HepG2 (cell line): Measurements from ENCODE around the gene ANO1. TPM values are rescaled to one million over a fixed set of nuclear protein-coding genes. Genes with fewer than 3 reads are reported as not detected.

Experiments used
- ATAC-seq: fragments of 200-7000 bp; cut with Tn5 transposase; 3 replicates; pipeline ENCODE4 v1.9.1; 2020; ENCODE audit warnings: mild to moderate bottlenecking, moderate library complexity
- BruUV-seq: library from RNA; stranded (reverse); fragments of 400-500 nt; replicated peaks from 2 replicates; lab custom pipeline; 2021; lab: Mats Ljungman, UMichigan
- CTCF ChIA-PET: fragments of 300-600 bp; formaldehyde crosslinking; extraction: SDS; loops from one replicate; lab custom pipeline; 2021; ENCODE audit warnings: low total read pairs, inconsistent platforms, low intra/inter-chr PET ratio; lab: Yijun Ruan, JAX
- POLR2A ChIA-PET: fragments of 350-600 bp; sonication (Branson Sonifier 250); formaldehyde crosslinking; loops from one replicate; lab custom pipeline; 2020; ENCODE audit warnings: antibody characterized with exemption, inconsistent platforms; lab: Yijun Ruan, JAX
- DNase-seq: peaks from one replicate; pipeline ENCODE4 v3.0.0-alpha.2; 2015; ENCODE audit warnings: low spot score
- FAIRE-seq: peaks from 3 replicates; lab custom pipeline; 2011; peaks lifted over from hg19 to GRCh38; lab: Jason Lieb, UNC
- H2AFZ ChIP-seq: one replicate; pipeline ENCODE4 v1.6.1; 2011; ENCODE audit warnings: low read length, inconsistent platforms
- H3K27ac ChIP-seq: fragments of 300-600 bp; 3 replicates; pipeline ENCODE4 v1.8.0; 2011; ENCODE audit warnings: mixed run types, mild to moderate bottlenecking, mixed read lengths, low read length, inconsistent platforms; ENCODE audit not compliant: insufficient read depth; ENCODE audit errors: extremely low read length
- H3K27me3 ChIP-seq, 2 experiments: fragments of 200-600 bp in 1 of 2; 2 replicates in 1 of 2; 3 replicates in 1 of 2; pipeline versions ENCODE4 v1.6.0 to v1.8.0; 2011; ENCODE audit warnings: low read length in 2 of 2, mild to moderate bottlenecking in 2 of 2, moderate library complexity in 2 of 2, inconsistent platforms in 1 of 2; ENCODE audit not compliant: insufficient read depth in 2 of 2, control insufficient read depth in 1 of 2
- H3K36me3 ChIP-seq, 2 experiments: fragments of 200-600 bp in 1 of 2; replicated peaks in 1 of 2; 2 replicates in 1 of 2; 3 replicates in 1 of 2; pipeline versions ENCODE4 v1.5.1 to v1.8.0; 2011; ENCODE audit warnings: low read length in 2 of 2, inconsistent platforms in 1 of 2; ENCODE audit not compliant: insufficient read depth in 2 of 2, control insufficient read depth in 1 of 2
- H3K4me1 ChIP-seq: 2 replicates; pipeline ENCODE4 v1.5.1; 2012; ENCODE audit warnings: low read length, inconsistent platforms; ENCODE audit not compliant: insufficient read depth
- H3K4me2 ChIP-seq: 2 replicates; pipeline ENCODE4 v1.6.0; 2011; ENCODE audit warnings: low read depth, low read length, inconsistent platforms
- H3K4me3 ChIP-seq, 3 experiments: fragments of 200-600 bp in 1 of 3; sonication (generic), shearing (Covaris generic) in 1 of 3; replicated peaks in 1 of 3; 2 replicates each; pipeline ENCODE4 v1.5.1; 2011 to 2016; ENCODE audit warnings: low read length in 3 of 3, inconsistent platforms in 2 of 3, low read depth in 2 of 3, mild to moderate bottlenecking in 2 of 3, control low read depth in 1 of 3, mixed read lengths in 1 of 3; ENCODE audit not compliant: insufficient read depth in 1 of 3
- H3K79me2 ChIP-seq: one replicate; pipeline ENCODE4 v1.6.1; 2011; ENCODE audit warnings: low read length, inconsistent platforms; ENCODE audit not compliant: insufficient read depth
- H3K9ac ChIP-seq: 2 replicates; pipeline ENCODE4 v1.6.0; 2011; ENCODE audit warnings: mild to moderate bottlenecking, low read depth, low read length, inconsistent platforms; ENCODE audit not compliant: insufficient read depth
- H3K9me3 ChIP-seq: 2 replicates; pipeline ENCODE4 v1.5.1; 2012; ENCODE audit warnings: mild to moderate bottlenecking, low read length
- H4K20me1 ChIP-seq: 2 replicates; pipeline ENCODE4 v1.6.0; 2011; ENCODE audit warnings: inconsistent platforms, mild to moderate bottlenecking, low read length, moderate library complexity; ENCODE audit not compliant: insufficient read depth
- CEBPB ChIP-seq: IDR thresholded peaks from 2 replicates; pipeline ENCODE4 v1.6.1; 2011; ENCODE audit warnings: low read depth, low read length, improper control_type of control experiment, borderline replicate concordance
- ELK4 ChIP-seq: sonication (generic); formaldehyde crosslinking; IDR thresholded peaks from 2 replicates; pipeline ENCODE4 v1.9.0; 2021; ENCODE audit warnings: missing genetic modification reagents, borderline replicate concordance
- POLR2A ChIP-seq, 2 experiments: IDR thresholded peaks; 2 replicates each; pipeline ENCODE4 v1.6.1; 2011; ENCODE audit warnings: low read depth in 2 of 2, low read length in 2 of 2, mild to moderate bottlenecking in 1 of 2, moderate library complexity in 1 of 2; ENCODE audit not compliant: insufficient read depth in 1 of 2
- ZNF660 ChIP-seq: sonication (generic); formaldehyde crosslinking; IDR thresholded peaks from 2 replicates; pipeline ENCODE4 v1.5.1; 2020; ENCODE audit warnings: mild to moderate bottlenecking, low read depth, missing genetic modification reagents, borderline replicate concordance
- ZNF670 ChIP-seq: sonication (generic); formaldehyde crosslinking; IDR thresholded peaks from 2 replicates; pipeline ENCODE4 v1.8.0; 2022; ENCODE audit warnings: mild to moderate bottlenecking, missing genetic modification reagents, borderline replicate concordance
- WGBS: methylation state at CpG from one replicate; pipeline ENCODE4 v1.1.6; 2017; ENCODE audit warnings: low lambda C conversion rate; 5-methylcytosine and 5-hydroxymethylcytosine counted together
- in situ Hi-C: cut with HindIII; loops from 2 replicates; pipeline ENCODE4 v1.10.0; 2017; ENCODE audit warnings: low pct_unique_long_range_greater_than_20kb; ENCODE audit not compliant: extremely low pct_ligation_motif_present
- intact Hi-C: fragments of 100-400 bp; cut with micrococcal nuclease; formaldehyde crosslinking; loops from one replicate; pipeline ENCODE4 v1.10.0; 2022; ENCODE audit not compliant: unreplicated experiment
- polyA plus RNA-seq, 8 experiments: library from polyadenylated mRNA; depleted of rRNA in 3 of 8; stranded (reverse) in 7 of 8; unstranded in 1 of 8; fragments of >200 nt; fragmentation: Illumina TruSeq in 4 of 8; extraction: Trizol in 4 of 8; gene quantifications; 2 replicates each; pipeline versions ENCODE4 v1.2.1 to v1.2.3, GENCODE V29; 2011 to 2016; ENCODE audit warnings: low read depth in 4 of 8, missing spikeins in 1 of 8, mixed read lengths in 1 of 8; ENCODE audit not compliant: insufficient read depth in 1 of 8
- total RNA-seq, 5 experiments: library from RNA; depleted of rRNA; stranded (reverse); fragments of >200 nt; fragmentation: Illumina TruSeq; extraction: Trizol; gene quantifications; 2 replicates each; pipeline ENCODE4 v1.2.3, GENCODE V29; 2016; ENCODE audit warnings: low read depth in 1 of 5
- TF ChIP-seq, protein P1 (sequence below): sonication (generic); formaldehyde crosslinking; IDR thresholded peaks from 2 replicates; pipeline ENCODE4 v1.5.0; 2020; ENCODE audit warnings: mild to moderate bottlenecking, missing genetic modification reagents

The ANO1 gene
- total and polyA plus RNA-seq, 2 of the 13 experiments (the other 11 are each of a cell fraction or from before 2014, with no cell fraction given), result not detected

GRCh38 chr11:70209391-70209912, 131.3 kb downstream of the ANO1 start:
- TF ChIP-seq POLR2A (IDR thresholded peaks at IDR 0.05; ENCODE audit: insufficient read depth in 1 of 2, low read depth in 2 of 2, low read length in 2 of 2) (0 out of 4 replicates have a peak, but pooled peaks of 1 of the 2 experiments have one; percentile 3), CEBPB (no peak), ZNF660 (CRISPR knock-in tag) (no peak), ZNF670 (CRISPR knock-in tag) (no peak), ELK4 (CRISPR knock-in tag) (no peak)
- TF ChIP-seq, protein P1, sequence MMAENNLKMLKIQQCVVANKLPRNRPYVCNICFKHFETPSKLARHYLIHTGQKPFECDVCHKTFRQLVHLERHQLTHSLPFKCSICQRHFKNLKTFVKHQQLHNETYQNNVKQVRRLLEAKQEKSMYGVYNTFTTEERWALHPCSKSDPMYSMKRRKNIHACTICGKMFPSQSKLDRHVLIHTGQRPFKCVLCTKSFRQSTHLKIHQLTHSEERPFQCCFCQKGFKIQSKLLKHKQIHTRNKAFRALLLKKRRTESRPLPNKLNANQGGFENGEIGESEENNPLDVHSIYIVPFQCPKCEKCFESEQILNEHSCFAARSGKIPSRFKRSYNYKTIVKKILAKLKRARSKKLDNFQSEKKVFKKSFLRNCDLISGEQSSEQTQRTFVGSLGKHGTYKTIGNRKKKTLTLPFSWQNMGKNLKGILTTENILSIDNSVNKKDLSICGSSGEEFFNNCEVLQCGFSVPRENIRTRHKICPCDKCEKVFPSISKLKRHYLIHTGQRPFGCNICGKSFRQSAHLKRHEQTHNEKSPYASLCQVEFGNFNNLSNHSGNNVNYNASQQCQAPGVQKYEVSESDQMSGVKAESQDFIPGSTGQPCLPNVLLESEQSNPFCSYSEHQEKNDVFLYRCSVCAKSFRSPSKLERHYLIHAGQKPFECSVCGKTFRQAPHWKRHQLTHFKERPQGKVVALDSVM (CRISPR knock-in tag), result peak; percentile 51; the same call in 1 of the 2 replicates
- TF ChIP-seq, all 625 proteins: peak for 2
- no peak overlapping the region for H3K4me3 ChIP-seq
- POLR2A ChIA-PET, result no interaction called here
- H3K27ac ChIP-seq, result no peak overlapping the region
- in situ Hi-C loops, result no loop called here
- intact Hi-C loops, result loop anchor here (10.0 kb wide), 1 partner anchor 65 kb away; the partner anchor contains the start of gene PPFIA1
- no peaks in the 10 kb centered on the region for H3K27me3 ChIP-seq
- H4K20me1 ChIP-seq, result peaks cover 11% of the 10 kb centered on the region; the same call in 1 of the 2 replicates
- H3K9me3 ChIP-seq, result no peaks in the 10 kb centered on the region
- peaks cover 7% of the 10 kb centered on the region for H3K79me2 ChIP-seq
- peaks cover 9 to 23% of the 10 kb centered on the region in 2 experiments; a peak in 4 of 5 replicates for H3K36me3 ChIP-seq
- no peak for DNase-seq
- no peak for ATAC-seq
- CTCF ChIA-PET, result no interaction called here
- 95% methylated on average over 6 of the region's 6 CpGs for WGBS
- FAIRE-seq, result no peak
- no peak overlapping the region for H3K4me2 ChIP-seq
- H2AFZ ChIP-seq, result no peak overlapping the region
- H3K4me1 ChIP-seq, result peaks cover 25% of the 10 kb centered on the region
- no peak overlapping the region for H3K9ac ChIP-seq
- BruUV-seq, result no TSS peak
